Testis (tissue), 2 donors: ENCODE results near the gene UBE2J1.

Experiments
- POLR2A ChIP-seq: fragments of 450-650 bp; IDR thresholded peaks from one replicate; pipeline ENCODE4 v1.6.1; 2017; ENCODE audit warnings: antibody characterized with exemption, mild to moderate bottlenecking, moderate library complexity
- TF ChIP-seq, protein P1 (sequence below), 3 experiments: fragments of 450-650 bp in 2 of 3; fragments of 200-600 bp in 1 of 3; sonication (generic) in 1 of 3; IDR thresholded peaks; one replicate each; pipeline ENCODE4 v1.5.1; 2016 to 2019; ENCODE audit warnings: antibody characterized with exemption in 3 of 3, mild to moderate bottlenecking in 2 of 3, moderate library complexity in 1 of 3

DNA sequence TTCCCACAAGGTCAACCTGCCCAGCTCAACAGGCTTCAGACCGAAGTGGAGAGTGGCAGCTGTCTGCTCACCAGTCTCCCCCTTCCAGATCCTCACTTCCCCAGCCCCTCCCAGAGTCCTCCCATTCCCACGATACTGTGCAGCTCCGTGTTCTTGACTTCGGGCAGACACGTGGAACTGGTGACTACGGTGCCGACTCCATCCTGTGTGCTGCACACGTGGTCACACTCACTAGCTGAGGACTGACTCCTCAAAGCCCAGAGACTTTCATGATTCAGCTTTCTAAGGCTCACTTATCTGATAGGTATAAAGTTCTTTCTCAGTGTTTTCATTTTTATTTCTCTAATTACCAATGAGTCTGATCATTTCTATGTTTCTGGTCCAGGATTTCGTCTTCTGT lies 69.8 kb downstream of the UBE2J1 start:
- TF ChIP-seq, protein P1, sequence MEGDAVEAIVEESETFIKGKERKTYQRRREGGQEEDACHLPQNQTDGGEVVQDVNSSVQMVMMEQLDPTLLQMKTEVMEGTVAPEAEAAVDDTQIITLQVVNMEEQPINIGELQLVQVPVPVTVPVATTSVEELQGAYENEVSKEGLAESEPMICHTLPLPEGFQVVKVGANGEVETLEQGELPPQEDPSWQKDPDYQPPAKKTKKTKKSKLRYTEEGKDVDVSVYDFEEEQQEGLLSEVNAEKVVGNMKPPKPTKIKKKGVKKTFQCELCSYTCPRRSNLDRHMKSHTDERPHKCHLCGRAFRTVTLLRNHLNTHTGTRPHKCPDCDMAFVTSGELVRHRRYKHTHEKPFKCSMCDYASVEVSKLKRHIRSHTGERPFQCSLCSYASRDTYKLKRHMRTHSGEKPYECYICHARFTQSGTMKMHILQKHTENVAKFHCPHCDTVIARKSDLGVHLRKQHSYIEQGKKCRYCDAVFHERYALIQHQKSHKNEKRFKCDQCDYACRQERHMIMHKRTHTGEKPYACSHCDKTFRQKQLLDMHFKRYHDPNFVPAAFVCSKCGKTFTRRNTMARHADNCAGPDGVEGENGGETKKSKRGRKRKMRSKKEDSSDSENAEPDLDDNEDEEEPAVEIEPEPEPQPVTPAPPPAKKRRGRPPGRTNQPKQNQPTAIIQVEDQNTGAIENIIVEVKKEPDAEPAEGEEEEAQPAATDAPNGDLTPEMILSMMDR (IDR thresholded peaks at IDR 0.05), result no peak
- TF ChIP-seq POLR2A, result no peak
